K562 (cell line): ENCODE results near the gene SIRT3.
A peak's percentile ranks its signal among the peaks of the same experiment; 100 is the strongest.

ENCODE experiments used
- ELK1 ChIP-seq: sonication (generic); formaldehyde crosslinking; IDR thresholded peaks from 2 replicates; pipeline ENCODE4 v1.8.1; 2022; ENCODE audit warnings: missing genetic modification reagents
- JUND ChIP-seq, 2 experiments: IDR thresholded peaks; 2 replicates in 1 of 2; 3 replicates in 1 of 2; pipeline ENCODE4 v1.6.1; 2011; ENCODE audit warnings: borderline replicate concordance in 2 of 2, low read depth in 2 of 2, low read length in 2 of 2, improper control_type of control experiment in 1 of 2, missing biosample characterization in 1 of 2, missing genetic modification characterization in 1 of 2, missing genetic modification reagents in 1 of 2
- TF ChIP-seq, protein P1 (sequence below), 3 experiments: IDR thresholded peaks in 2 of 3; conservative IDR thresholded peaks in 1 of 3; 2 replicates each; pipeline ENCODE4 v1.5.1; 2011 to 2012; ENCODE audit warnings: low read length in 3 of 3, mild to moderate bottlenecking in 3 of 3, control low read depth in 2 of 3, improper control_type of control experiment in 1 of 3, inconsistent platforms in 1 of 3, low read depth in 1 of 3, mixed read lengths in 1 of 3, moderate library complexity in 1 of 3; ENCODE audit not compliant: insufficient read depth in 2 of 3

- no peak for TF ChIP-seq ELK1 (CRISPR knock-in tag)
- TF ChIP-seq, protein P1, sequence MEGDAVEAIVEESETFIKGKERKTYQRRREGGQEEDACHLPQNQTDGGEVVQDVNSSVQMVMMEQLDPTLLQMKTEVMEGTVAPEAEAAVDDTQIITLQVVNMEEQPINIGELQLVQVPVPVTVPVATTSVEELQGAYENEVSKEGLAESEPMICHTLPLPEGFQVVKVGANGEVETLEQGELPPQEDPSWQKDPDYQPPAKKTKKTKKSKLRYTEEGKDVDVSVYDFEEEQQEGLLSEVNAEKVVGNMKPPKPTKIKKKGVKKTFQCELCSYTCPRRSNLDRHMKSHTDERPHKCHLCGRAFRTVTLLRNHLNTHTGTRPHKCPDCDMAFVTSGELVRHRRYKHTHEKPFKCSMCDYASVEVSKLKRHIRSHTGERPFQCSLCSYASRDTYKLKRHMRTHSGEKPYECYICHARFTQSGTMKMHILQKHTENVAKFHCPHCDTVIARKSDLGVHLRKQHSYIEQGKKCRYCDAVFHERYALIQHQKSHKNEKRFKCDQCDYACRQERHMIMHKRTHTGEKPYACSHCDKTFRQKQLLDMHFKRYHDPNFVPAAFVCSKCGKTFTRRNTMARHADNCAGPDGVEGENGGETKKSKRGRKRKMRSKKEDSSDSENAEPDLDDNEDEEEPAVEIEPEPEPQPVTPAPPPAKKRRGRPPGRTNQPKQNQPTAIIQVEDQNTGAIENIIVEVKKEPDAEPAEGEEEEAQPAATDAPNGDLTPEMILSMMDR (IDR thresholded peaks at IDR 0.05 in 2 of 3, conservative IDR thresholded peaks at IDR 0.05 in 1 of 3; ENCODE audit: insufficient read depth in 2 of 3, low read depth in 1 of 3, low read length in 3 of 3): no peak
- TF ChIP-seq JUND (IDR thresholded peaks at IDR 0.05; ENCODE audit: borderline replicate concordance, low read depth, low read length): no peak
- TF ChIP-seq JUND (tag; IDR thresholded peaks at IDR 0.05; ENCODE audit: borderline replicate concordance, low read depth, low read length): peak; percentile 16; the same call in 1 of the 3 replicates
These were observed 929 bp upstream of the SIRT3 start, which contains the start of gene PSMD13 for GRCh38 chr11:236774-237767.
